Gastrocnemius medialis (tissue), 4 donors: ENCODE measurements around the gene SUGCT. TPM values are rescaled to one million over a fixed set of nuclear protein-coding genes. Genes with fewer than 3 reads are reported as not detected.

Experiments
- ATAC-seq, 2 donors: fragments of 150-250 bp; one replicate each; pipeline ENCODE4 v1.9.1; 2016
- DNase-seq, 2 donors: peaks; one replicate each; pipeline ENCODE4 v3.0.0-alpha.2; 2019
- H3K27ac ChIP-seq, 4 donors: fragments of 200-600 bp; sonication (generic); 1 replicate in 1 of 4; 2 replicates in 3 of 4; pipeline ENCODE4 v1.5.1; 2016 to 2018; ENCODE audit warnings: mild to moderate bottlenecking in 2 of 4, moderate library complexity in 1 of 4
- H3K27me3 ChIP-seq, 3 donors: fragments of 200-600 bp; sonication (generic) in 2 of 3; 1 replicate in 1 of 3; 2 replicates in 2 of 3; pipeline versions ENCODE4 v1.5.1 to v1.6.0; 2016 to 2019; ENCODE audit warnings: mild to moderate bottlenecking in 1 of 3, moderate library complexity in 1 of 3
- H3K36me3 ChIP-seq, 2 donors: fragments of 200-600 bp; sonication (generic) in 1 of 2; one replicate each; pipeline ENCODE4 v1.5.1; 2017 to 2018
- H3K4me1 ChIP-seq, 2 donors: fragments of 200-600 bp; sonication (generic) in 1 of 2; one replicate each; pipeline ENCODE4 v1.5.1; 2016 to 2017; ENCODE audit warnings: mild to moderate bottlenecking in 2 of 2
- H3K4me3 ChIP-seq, 4 donors: fragments of 200-600 bp; sonication (generic) in 3 of 4; 1 replicate in 1 of 4; 2 replicates in 3 of 4; pipeline ENCODE4 v1.5.1; 2016 to 2019; ENCODE audit warnings: mild to moderate bottlenecking in 2 of 4
- H3K9me3 ChIP-seq, 3 donors: fragments of 200-600 bp; sonication (generic) in 2 of 3; 1 replicate in 1 of 3; 2 replicates in 2 of 3; pipeline ENCODE4 v1.5.1; 2016 to 2019
- POLR2A ChIP-seq, 2 donors: fragments of 450-650 bp; IDR thresholded peaks; one replicate each; pipeline ENCODE4 v1.6.1; 2017; ENCODE audit warnings: antibody characterized with exemption in 2 of 2, mild to moderate bottlenecking in 2 of 2, moderate library complexity in 2 of 2
- in situ Hi-C, 4 donors: fragments of 200-750 bp; cut with MboI; loops; one replicate each; pipeline versions ENCODE4 v1.15.0 to v1.8.0; 2017; ENCODE audit warnings: low sequenced_read_pairs in 4 of 4
- intact Hi-C: fragments of 100-400 bp; cut with DNase I; formaldehyde crosslinking; loops from one replicate; pipeline ENCODE4 v1.15.1; 2023; ENCODE audit warnings: low total_unique reads
- total RNA-seq, 4 donors: library from RNA; depleted of rRNA; stranded (reverse); fragments of >200 nt; gene quantifications; one replicate each; pipeline versions ENCODE4 v1.1.0 to v1.2.3, GENCODE V29; 2016
- TF ChIP-seq, protein P1 (sequence below), 5 experiments: fragments of 450-650 bp in 3 of 5; fragments of 200-600 bp in 2 of 5; sonication (generic) in 2 of 5; IDR thresholded peaks in 4 of 5; conservative IDR thresholded peaks in 1 of 5; 1 replicate in 4 of 5; 2 replicates in 1 of 5; pipeline ENCODE4 v1.5.1; 2016 to 2019; ENCODE audit warnings: antibody characterized with exemption in 5 of 5, mild to moderate bottlenecking in 3 of 5, moderate library complexity in 3 of 5

SUGCT gene
- total RNA-seq, 4 donors from 2014 or later = 2.3 to 3.5 (median 2.9) TPM

- ATAC-seq = no peak
- DNase-seq = no peak
Measured at GRCh38 chr7:40859965-40860543, 725.2 kb downstream of the SUGCT start.

GRCh38 chr7:40865441-40866233, 730.8 kb downstream of the SUGCT start:
- TF ChIP-seq, protein P1, sequence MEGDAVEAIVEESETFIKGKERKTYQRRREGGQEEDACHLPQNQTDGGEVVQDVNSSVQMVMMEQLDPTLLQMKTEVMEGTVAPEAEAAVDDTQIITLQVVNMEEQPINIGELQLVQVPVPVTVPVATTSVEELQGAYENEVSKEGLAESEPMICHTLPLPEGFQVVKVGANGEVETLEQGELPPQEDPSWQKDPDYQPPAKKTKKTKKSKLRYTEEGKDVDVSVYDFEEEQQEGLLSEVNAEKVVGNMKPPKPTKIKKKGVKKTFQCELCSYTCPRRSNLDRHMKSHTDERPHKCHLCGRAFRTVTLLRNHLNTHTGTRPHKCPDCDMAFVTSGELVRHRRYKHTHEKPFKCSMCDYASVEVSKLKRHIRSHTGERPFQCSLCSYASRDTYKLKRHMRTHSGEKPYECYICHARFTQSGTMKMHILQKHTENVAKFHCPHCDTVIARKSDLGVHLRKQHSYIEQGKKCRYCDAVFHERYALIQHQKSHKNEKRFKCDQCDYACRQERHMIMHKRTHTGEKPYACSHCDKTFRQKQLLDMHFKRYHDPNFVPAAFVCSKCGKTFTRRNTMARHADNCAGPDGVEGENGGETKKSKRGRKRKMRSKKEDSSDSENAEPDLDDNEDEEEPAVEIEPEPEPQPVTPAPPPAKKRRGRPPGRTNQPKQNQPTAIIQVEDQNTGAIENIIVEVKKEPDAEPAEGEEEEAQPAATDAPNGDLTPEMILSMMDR (IDR thresholded peaks at IDR 0.05 in 4 of 5, conservative IDR thresholded peaks at IDR 0.05 in 1 of 5) = no peak
- in situ Hi-C loops (no loop called here), intact Hi-C loops (no loop called here)
- H3K4me3 ChIP-seq = no peak overlapping the region
- no peaks in the 10 kb centered on the region for H3K27me3 ChIP-seq
- DNase-seq (no peak), ATAC-seq (no peak)
- no peaks in the 10 kb centered on the region for H3K36me3 ChIP-seq
- H3K9me3 ChIP-seq = peaks cover 0 to 3% (median 0%) of the 10 kb centered on the region in 3 donors
- H3K4me1 ChIP-seq = no peaks in the 10 kb centered on the region
- no peak overlapping the region for H3K27ac ChIP-seq

More at GRCh38 chr7:40859965-40860543, 725.2 kb downstream of the SUGCT start:
- in situ Hi-C loops = no loop called here
- Histone ChIP-seq H3K27me3 (no peaks in the 10 kb centered on the region), H3K36me3 (no peaks in the 10 kb centered on the region), H3K4me3 (no peak overlapping the region), H3K4me1 (no peaks in the 10 kb centered on the region), H3K9me3 (no peaks in the 10 kb centered on the region), H3K27ac (no peak overlapping the region)
- no peak for TF ChIP-seq POLR2A (IDR thresholded peaks at IDR 0.05)
- intact Hi-C loops = no loop called here

DNA sequence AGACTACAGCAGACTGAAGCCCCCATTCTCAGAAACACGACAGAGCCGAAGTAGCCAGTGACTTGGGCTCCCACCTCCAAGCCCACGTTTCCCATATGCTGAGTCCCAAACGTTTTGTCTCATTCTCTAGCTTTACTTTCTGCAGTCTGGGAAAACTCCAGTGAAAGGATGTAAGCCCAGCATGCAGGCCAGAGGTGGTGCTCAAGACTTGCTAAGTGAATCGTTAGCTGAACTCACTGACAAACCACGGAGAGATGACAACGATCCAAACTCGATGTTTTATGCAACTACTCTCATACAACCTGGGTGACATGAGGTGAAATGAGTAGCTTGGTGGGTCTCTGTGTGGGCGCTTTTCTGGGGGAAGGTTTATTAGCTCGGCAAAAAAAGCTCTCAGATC, 731.8 kb downstream of the SUGCT start:
- Histone ChIP-seq H3K36me3 (no peaks in the 10 kb centered on the region), H3K4me1 (no peaks in the 10 kb centered on the region), H3K4me3 (no peak overlapping the region), H3K9me3 (peaks cover 0 to 3% (median 0%) of the 10 kb centered on the region in 3 donors), H3K27me3 (no peaks in the 10 kb centered on the region), H3K27ac (no peak overlapping the region)
- in situ Hi-C loops (no loop called here), intact Hi-C loops (no loop called here)
- no peak for TF ChIP-seq POLR2A (IDR thresholded peaks at IDR 0.05)
- TF ChIP-seq, protein P1 (IDR thresholded peaks at IDR 0.05 in 4 of 5, conservative IDR thresholded peaks at IDR 0.05 in 1 of 5) = no peak
- DNase-seq (no peak), ATAC-seq (no peak)

DNA sequence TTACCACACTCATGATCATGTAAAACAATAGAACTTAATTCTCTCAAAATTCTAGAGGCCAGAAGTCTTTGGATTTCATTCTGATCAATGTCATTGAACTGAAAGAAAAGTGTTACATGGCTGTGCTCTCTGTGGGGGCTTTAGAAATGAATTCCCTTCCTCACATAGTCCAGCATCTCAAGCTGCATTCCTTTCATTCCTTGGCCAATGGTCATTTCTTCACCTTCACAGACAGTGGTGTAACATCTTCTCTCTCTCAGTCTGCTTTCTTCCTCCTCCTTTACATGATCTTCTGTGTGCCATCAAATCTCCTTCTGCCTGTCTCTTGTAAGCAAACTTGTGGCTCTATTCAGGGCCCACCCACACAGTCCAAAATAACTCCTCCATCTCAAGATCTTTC, 735.3 kb downstream of the SUGCT start:
- no peaks in the 10 kb centered on the region for H3K27me3 ChIP-seq
- intact Hi-C loops (no loop called here), in situ Hi-C loops (no loop called here)
- no peak overlapping the region for H3K4me3 ChIP-seq
- no peaks in the 10 kb centered on the region for H3K4me1 ChIP-seq
- H3K36me3 ChIP-seq = no peaks in the 10 kb centered on the region
- ATAC-seq (no peak), DNase-seq (no peak)
- no peak overlapping the region for H3K27ac ChIP-seq
- peaks cover 0 to 3% (median 0%) of the 10 kb centered on the region in 3 donors for H3K9me3 ChIP-seq
- no peak for TF ChIP-seq POLR2A (IDR thresholded peaks at IDR 0.05)
- TF ChIP-seq, protein P1 (IDR thresholded peaks at IDR 0.05 in 4 of 5, conservative IDR thresholded peaks at IDR 0.05 in 1 of 5) = no peak

DNA sequence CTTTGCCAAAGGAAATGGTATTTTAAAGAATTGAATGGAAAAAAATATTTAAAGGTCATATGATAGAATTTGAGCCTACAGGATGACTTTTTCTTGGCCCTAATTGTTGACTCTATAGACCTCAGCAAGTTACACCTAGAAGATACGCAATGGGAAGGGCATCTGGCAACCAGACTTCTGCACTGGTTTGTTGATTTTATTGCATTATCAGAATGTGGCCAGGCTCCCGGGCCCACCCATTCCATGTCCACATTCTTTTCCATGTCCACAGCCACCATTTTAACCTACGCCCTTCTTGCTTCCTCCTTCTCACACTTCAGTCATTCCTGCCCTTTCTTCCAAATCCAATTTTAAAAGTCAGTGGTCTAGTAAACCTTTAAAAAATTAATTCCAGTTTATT, 738.4 kb downstream of the SUGCT start:
- DNase-seq = no peak
- Histone ChIP-seq H3K9me3 (peaks cover 0 to 3% (median 0%) of the 10 kb centered on the region in 3 donors), H3K27me3 (no peaks in the 10 kb centered on the region), H3K4me3 (no peak overlapping the region), H3K36me3 (no peaks in the 10 kb centered on the region), H3K27ac (no peak overlapping the region), H3K4me1 (no peaks in the 10 kb centered on the region)
- intact Hi-C loops (no loop called here), in situ Hi-C loops (no loop called here)
- ATAC-seq = no peak
- no peak for TF ChIP-seq POLR2A (IDR thresholded peaks at IDR 0.05)
- TF ChIP-seq, protein P1 (IDR thresholded peaks at IDR 0.05 in 4 of 5, conservative IDR thresholded peaks at IDR 0.05 in 1 of 5) = no peak
